ENCODE results near the gene FAXC. TPM values are rescaled to one million over a fixed set of nuclear protein-coding genes. Genes with fewer than 3 reads are reported as not detected.

The FAXC gene
- total and polyA plus RNA-seq, 4 donors: 11.7 to 51.9 (median 36.2) TPM

DNA sequence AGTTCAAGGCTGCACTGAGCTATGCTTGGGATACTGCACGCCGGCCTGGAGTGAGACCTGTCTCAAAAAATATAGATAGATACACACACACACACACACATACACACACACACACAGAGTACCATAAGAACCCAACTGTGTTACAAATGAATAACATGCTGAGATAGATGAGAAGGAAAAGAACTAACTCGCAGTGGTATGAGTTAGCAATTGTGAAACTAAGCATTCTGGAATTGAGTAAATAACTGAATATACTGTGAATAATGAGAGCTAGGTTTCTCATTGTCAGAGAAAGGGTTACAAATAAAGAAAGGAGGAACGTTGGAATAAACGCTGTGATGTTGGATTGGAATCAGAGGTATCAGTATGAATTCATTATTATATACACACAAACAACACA is 14.6 kb upstream of the FAXC start:
- no peaks in the 10 kb centered on the region for H3K9me3 ChIP-seq (ENCODE audit: control insufficient read depth, insufficient read depth, low read length)
- no peak overlapping the region for H3K27ac ChIP-seq (ENCODE audit: low read depth, low read length)
- H3K27me3 ChIP-seq (ENCODE audit: control insufficient read depth, insufficient read depth, low read length): no peaks in the 10 kb centered on the region
- H3K4me1 ChIP-seq (ENCODE audit: control insufficient read depth, insufficient read depth, low read length): no peaks in the 10 kb centered on the region
- DNase-seq (ENCODE audit: low read depth in 4 of 6, low spot score in 6 of 6): no peak
- peaks cover 2% of the 10 kb centered on the region for H3K36me3 ChIP-seq (ENCODE audit: control insufficient read depth, insufficient read depth, low read length)
- no peak overlapping the region for H3K4me3 ChIP-seq (ENCODE audit: low read depth, low read length)
- 100% methylated on average over 1 of the region's 5 CpGs for WGBS (ENCODE audit: insufficient coverage)

DNA sequence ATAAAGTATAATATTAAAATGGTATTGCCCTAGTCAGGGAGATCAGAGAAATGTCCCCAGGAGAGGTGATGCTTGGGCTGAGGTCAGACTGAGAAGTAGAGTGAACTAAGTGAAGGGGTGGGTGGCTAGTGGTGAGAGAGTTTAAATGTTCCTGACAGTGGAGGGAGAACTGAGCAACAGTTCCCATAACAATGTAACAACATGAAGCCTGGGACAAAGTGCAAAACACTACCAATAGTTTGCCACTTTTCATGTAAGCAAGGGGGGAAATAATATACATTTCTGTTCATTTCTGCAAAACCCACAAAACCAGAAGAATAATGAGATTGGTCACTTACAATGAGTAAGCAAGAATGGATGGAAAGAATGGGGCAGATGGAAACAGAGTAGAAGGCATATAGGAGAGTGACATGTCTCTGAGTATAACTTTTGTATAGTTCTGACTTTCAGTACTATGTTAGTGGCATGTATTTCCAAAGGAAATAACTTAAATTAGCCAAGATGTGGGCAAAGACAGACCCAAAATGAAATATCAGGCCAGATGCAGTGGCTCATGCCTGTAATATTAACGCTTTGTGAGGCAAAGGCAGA is 13.3 kb upstream of the FAXC start:
- no peaks in the 10 kb centered on the region for H3K36me3 ChIP-seq (ENCODE audit: control insufficient read depth, insufficient read depth, low read length)
- no peak overlapping the region for H3K27ac ChIP-seq (ENCODE audit: low read depth, low read length)
- no peak for DNase-seq (ENCODE audit: low read depth in 4 of 6, low spot score in 6 of 6)
- H3K27me3 ChIP-seq (ENCODE audit: control insufficient read depth, insufficient read depth, low read length): no peaks in the 10 kb centered on the region
- 94% methylated on average over 1 of the region's 1 CpG for WGBS (ENCODE audit: insufficient coverage)
- H3K4me1 ChIP-seq (ENCODE audit: control insufficient read depth, insufficient read depth, low read length): no peaks in the 10 kb centered on the region
- no peaks in the 10 kb centered on the region for H3K9me3 ChIP-seq (ENCODE audit: control insufficient read depth, insufficient read depth, low read length)
- no peak overlapping the region for H3K4me3 ChIP-seq (ENCODE audit: low read depth, low read length)

DNA sequence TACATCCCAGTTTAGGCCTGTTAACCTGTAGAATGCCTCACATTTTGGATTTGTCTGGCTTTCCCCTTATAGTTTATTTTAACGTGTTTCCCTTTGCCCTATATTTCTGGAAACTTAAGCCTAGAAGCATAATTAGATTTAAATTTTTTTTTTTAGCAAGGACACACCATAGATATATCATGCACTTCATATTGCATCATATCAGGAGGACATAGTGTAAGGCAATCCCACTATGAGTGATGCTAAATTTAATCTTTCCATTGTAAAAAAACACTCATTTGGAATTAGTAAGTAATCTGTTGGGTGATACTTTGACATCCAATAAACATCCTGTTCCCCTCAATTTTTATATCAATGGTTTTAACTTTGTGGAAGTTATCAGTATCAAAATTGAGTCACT is 10.3 kb upstream of the FAXC start:
- DNase-seq (ENCODE audit: low read depth in 4 of 6, low spot score in 6 of 6): no peak
- Histone ChIP-seq H3K27ac (ENCODE audit: low read depth, low read length) (no peak overlapping the region), H3K27me3 (ENCODE audit: control insufficient read depth, insufficient read depth, low read length) (peaks cover 4% of the 10 kb centered on the region), H3K9me3 (ENCODE audit: control insufficient read depth, insufficient read depth, low read length) (no peaks in the 10 kb centered on the region), H3K4me3 (ENCODE audit: low read depth, low read length) (no peak overlapping the region), H3K4me1 (ENCODE audit: control insufficient read depth, insufficient read depth, low read length) (no peaks in the 10 kb centered on the region), H3K36me3 (ENCODE audit: control insufficient read depth, insufficient read depth, low read length) (no peaks in the 10 kb centered on the region)
- no CpG with 5 or more reads among the region's 1 CpG for WGBS (ENCODE audit: insufficient coverage)

DNA sequence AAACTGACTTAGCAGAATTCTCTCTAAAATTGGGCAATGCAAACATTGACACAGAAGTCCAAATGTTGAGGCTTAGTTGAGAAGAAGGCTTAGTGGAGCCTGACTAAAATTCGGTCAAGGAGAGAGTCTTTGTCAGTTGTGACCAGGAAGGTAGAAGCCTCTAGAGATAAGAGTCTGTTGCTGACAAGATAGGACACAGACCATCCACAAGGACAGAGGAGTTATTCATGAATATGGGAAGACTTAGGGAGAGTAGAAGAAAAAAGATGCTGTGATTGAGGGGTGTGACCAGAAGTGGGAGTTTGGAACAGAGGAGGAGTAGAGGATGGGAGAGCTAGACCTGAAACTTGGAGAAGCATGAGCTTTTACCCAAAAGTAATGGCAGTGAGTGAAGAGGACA is 7.2 kb upstream of the FAXC start:
- Histone ChIP-seq H3K27ac (ENCODE audit: low read depth, low read length) (no peak overlapping the region), H3K27me3 (ENCODE audit: control insufficient read depth, insufficient read depth, low read length) (peaks cover 4% of the 10 kb centered on the region), H3K9me3 (ENCODE audit: control insufficient read depth, insufficient read depth, low read length) (no peaks in the 10 kb centered on the region), H3K4me3 (ENCODE audit: low read depth, low read length) (no peak overlapping the region), H3K4me1 (ENCODE audit: control insufficient read depth, insufficient read depth, low read length) (no peaks in the 10 kb centered on the region), H3K36me3 (ENCODE audit: control insufficient read depth, insufficient read depth, low read length) (no peaks in the 10 kb centered on the region)
- DNase-seq (ENCODE audit: low read depth in 4 of 6, low spot score in 6 of 6): no peak
- 86% methylated on average over 1 of the region's 1 CpG for whole genome bisulfite sequencing (ENCODE audit: insufficient coverage)

DNA sequence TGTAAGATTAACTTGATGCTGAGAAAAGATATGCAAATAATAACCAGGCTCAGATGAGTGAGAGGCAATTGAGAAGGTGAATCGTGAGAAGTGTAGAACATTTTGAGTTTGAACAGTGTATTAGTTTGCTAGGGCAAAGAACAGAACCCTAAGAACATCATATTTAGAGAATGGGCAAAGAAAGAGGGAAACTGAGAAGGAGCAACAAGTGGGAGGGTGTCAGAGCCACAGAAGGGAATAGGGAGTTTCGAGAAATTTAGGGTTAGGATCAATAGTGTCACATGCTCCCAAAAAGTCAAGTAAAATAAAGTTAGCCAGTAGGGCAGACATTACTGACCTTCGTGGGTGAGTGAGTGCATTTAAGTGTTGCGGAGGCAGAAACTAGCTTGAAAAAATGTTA is 5.5 kb upstream of the FAXC start:
- DNase-seq (ENCODE audit: low read depth in 4 of 6, low spot score in 6 of 6): no peak
- WGBS (ENCODE audit: insufficient coverage): 83% methylated on average over 4 of the region's 4 CpGs

DNA sequence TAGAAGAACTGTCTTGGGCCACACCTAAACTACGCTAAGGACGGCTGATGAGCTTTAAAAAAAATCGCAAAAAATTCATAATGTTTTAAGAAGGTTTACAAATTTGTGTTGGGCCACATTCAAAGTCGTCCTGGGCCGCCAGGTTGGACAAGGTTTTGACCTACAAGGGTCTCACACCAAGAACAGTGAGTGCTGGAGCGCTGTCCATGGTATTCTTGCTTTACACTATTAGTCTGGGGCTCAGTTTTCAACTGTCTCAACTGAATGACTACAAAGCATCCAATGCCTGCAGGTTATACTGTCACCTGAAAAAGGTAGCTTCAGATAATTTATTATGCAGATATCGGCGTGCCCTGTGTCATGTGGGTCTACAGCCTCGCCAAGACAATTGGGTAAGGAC is 3.7 kb upstream of the FAXC start:
- WGBS (ENCODE audit: insufficient coverage): 74% methylated on average over 6 of the region's 9 CpGs
- H3K27ac ChIP-seq (ENCODE audit: low read depth, low read length): no peak overlapping the region
- no peak for DNase-seq (ENCODE audit: low read depth in 4 of 6, low spot score in 6 of 6)
- H3K4me1 ChIP-seq (ENCODE audit: control insufficient read depth, insufficient read depth, low read length): peaks cover 9% of the 10 kb centered on the region
- H3K36me3 ChIP-seq (ENCODE audit: control insufficient read depth, insufficient read depth, low read length): no peaks in the 10 kb centered on the region
- no peak overlapping the region for H3K4me3 ChIP-seq (ENCODE audit: low read depth, low read length)
- H3K9me3 ChIP-seq (ENCODE audit: control insufficient read depth, insufficient read depth, low read length): no peaks in the 10 kb centered on the region
- H3K27me3 ChIP-seq (ENCODE audit: control insufficient read depth, insufficient read depth, low read length): peaks cover 4% of the 10 kb centered on the region

More for the DNA sequence above, 5.5 kb upstream of the FAXC start:
- Histone ChIP-seq H3K4me1 (ENCODE audit: control insufficient read depth, insufficient read depth, low read length) (peaks cover 5% of the 10 kb centered on the region), H3K36me3 (ENCODE audit: control insufficient read depth, insufficient read depth, low read length) (no peaks in the 10 kb centered on the region), H3K27ac (ENCODE audit: low read depth, low read length) (no peak overlapping the region), H3K9me3 (ENCODE audit: control insufficient read depth, insufficient read depth, low read length) (no peaks in the 10 kb centered on the region), H3K4me3 (ENCODE audit: low read depth, low read length) (no peak overlapping the region), H3K27me3 (ENCODE audit: control insufficient read depth, insufficient read depth, low read length) (peaks cover 4% of the 10 kb centered on the region)

DNA sequence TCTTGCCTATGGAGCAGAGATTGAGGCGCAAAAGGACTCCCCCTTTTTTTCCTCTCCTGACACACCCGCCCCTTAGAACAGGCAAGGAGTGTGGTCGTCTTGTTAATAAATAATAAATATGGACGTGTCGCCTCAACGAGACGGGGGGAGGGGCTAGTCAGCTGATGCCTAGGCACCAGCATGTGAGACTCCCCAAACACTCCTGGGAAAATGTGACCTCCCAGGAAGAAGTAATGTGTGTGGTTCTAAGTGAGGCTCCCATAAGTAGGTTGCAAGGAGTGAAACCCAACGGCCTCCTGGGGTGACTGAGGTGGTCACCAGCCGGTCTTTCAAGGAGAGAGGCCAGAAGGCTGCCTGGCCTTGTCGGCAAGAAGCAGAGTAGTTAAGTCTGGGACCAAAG is 1.1 kb upstream of the FAXC start:
- 33% methylated on average over 2 of the region's 10 CpGs for WGBS (ENCODE audit: insufficient coverage)
- no peaks in the 10 kb centered on the region for H3K9me3 ChIP-seq (ENCODE audit: control insufficient read depth, insufficient read depth, low read length)
- H3K36me3 ChIP-seq (ENCODE audit: control insufficient read depth, insufficient read depth, low read length): no peaks in the 10 kb centered on the region
- no peak overlapping the region for H3K4me3 ChIP-seq (ENCODE audit: low read depth, low read length)
- peaks cover 12% of the 10 kb centered on the region for H3K4me1 ChIP-seq (ENCODE audit: control insufficient read depth, insufficient read depth, low read length)
- H3K27ac ChIP-seq (ENCODE audit: low read depth, low read length): no peak overlapping the region
- peak in 2 of 6 donors; percentile 5 to 27 for DNase-seq (ENCODE audit: low read depth in 4 of 6, low spot score in 6 of 6)
- H3K27me3 ChIP-seq (ENCODE audit: control insufficient read depth, insufficient read depth, low read length): peaks cover 4% of the 10 kb centered on the region

DNA sequence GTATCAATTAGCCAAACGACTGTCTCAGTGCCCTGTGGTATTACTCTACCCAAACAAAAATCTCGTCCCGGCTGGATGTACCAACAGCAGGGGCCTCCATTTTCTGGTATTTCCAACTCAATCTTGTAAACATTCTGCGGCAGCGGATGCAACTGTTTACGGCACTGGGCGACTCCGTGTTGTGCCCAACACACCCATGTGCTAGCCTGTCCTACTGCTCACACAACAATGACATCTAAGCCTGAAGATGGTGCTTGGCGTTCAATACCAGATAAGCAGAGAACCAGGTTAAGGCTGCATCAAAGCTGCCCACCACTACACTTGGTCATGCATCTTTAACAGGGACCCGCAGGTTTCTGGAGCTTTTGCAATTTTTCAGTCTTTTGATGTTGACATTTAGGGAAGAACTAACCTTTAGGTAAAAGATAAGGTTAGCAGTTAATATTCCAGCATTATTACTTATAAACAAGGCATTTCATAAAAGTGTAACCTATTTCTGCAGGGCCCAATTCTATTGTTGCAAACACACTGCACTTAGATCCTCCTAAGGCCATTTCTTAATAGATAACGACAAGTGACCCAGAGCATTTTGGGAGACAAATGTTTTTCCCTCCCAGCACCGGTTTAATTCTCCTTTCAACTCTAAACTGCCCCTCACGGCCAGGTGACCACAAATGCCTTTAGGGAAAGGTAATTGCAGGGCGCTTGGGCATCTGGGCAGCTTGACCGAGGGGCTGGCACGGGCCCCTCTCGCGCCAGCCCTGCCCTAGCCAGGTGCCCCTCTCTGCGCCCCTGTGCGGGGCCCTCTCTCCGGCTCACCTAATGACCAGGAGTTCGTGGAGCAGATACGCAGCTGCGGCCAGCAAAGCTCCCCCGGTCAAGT is 945 bp downstream of the FAXC start:
- Histone ChIP-seq H3K27me3 (ENCODE audit: control insufficient read depth, insufficient read depth, low read length) (no peaks in the 10 kb centered on the region), H3K4me1 (ENCODE audit: control insufficient read depth, insufficient read depth, low read length) (peaks cover 12% of the 10 kb centered on the region), H3K9me3 (ENCODE audit: control insufficient read depth, insufficient read depth, low read length) (no peaks in the 10 kb centered on the region), H3K36me3 (ENCODE audit: control insufficient read depth, insufficient read depth, low read length) (no peaks in the 10 kb centered on the region), H3K4me3 (ENCODE audit: low read depth, low read length) (peak overlapping the region; percentile 67), H3K27ac (ENCODE audit: low read depth, low read length) (peak overlapping the region; percentile 8)
- WGBS (ENCODE audit: insufficient coverage): 12% methylated on average over 21 of the region's 25 CpGs
- DNase-seq (ENCODE audit: low read depth in 4 of 6, low spot score in 6 of 6): peak in 5 of 6 donors; percentile 17 to 88 (median 28)

DNA sequence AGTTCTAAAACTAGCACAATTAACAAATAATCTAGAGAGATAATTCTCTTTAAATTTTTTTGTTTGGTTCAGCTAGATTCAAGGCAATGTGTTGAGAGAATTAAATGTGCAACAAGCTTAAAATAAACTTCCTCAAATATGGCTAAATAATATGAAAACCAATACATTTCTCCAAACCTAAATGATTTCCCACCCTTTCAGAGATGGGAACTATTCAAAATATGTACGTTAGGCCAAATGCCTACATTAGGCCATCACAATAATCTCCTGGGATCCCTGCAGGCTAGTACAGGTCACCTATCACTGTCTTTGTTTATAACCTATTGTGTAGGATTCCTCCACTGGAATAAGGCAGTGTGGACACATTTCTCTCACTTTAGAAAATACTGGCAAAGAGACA is 1.7 kb downstream of the FAXC start:
- peak overlapping the region; percentile 8 for H3K27ac ChIP-seq (ENCODE audit: low read depth, low read length)
- WGBS (ENCODE audit: insufficient coverage): no CpG with 5 or more reads among the region's 1 CpG
- DNase-seq (ENCODE audit: low read depth in 4 of 6, low spot score in 6 of 6): peak in 1 of 6 donors; percentile 4

DNA sequence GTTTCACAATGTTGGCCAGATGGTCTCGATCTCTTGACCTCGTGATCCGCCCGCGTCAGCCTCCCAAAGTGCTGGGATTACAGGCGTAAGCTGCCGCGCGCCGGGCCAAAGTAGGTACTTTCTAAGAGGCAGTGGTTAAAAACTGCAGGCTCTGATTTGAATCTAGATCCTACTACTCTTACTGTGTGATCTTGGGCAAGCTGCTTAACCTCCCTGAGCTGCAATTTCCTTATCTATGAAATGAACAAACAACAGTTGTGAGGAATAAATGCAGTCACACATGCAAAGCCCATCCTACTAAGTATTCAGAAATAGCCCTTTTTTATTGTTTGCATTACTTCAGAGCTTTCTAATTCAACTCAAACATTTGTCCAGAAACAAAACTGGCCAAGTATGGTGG is 2.9 kb downstream of the FAXC start:
- H3K9me3 ChIP-seq (ENCODE audit: control insufficient read depth, insufficient read depth, low read length): no peaks in the 10 kb centered on the region
- no peak for DNase-seq (ENCODE audit: low read depth in 4 of 6, low spot score in 6 of 6)
- 100% methylated on average over 1 of the region's 10 CpGs for WGBS (ENCODE audit: insufficient coverage)
- H3K36me3 ChIP-seq (ENCODE audit: control insufficient read depth, insufficient read depth, low read length): no peaks in the 10 kb centered on the region
- H3K27ac ChIP-seq (ENCODE audit: low read depth, low read length): no peak overlapping the region
- peaks cover 12% of the 10 kb centered on the region for H3K4me1 ChIP-seq (ENCODE audit: control insufficient read depth, insufficient read depth, low read length)
- no peaks in the 10 kb centered on the region for H3K27me3 ChIP-seq (ENCODE audit: control insufficient read depth, insufficient read depth, low read length)
- no peak overlapping the region for H3K4me3 ChIP-seq (ENCODE audit: low read depth, low read length)

More for the DNA sequence above, 1.7 kb downstream of the FAXC start:
- Histone ChIP-seq H3K4me1 (ENCODE audit: control insufficient read depth, insufficient read depth, low read length) (peaks cover 12% of the 10 kb centered on the region), H3K36me3 (ENCODE audit: control insufficient read depth, insufficient read depth, low read length) (no peaks in the 10 kb centered on the region), H3K9me3 (ENCODE audit: control insufficient read depth, insufficient read depth, low read length) (no peaks in the 10 kb centered on the region), H3K27me3 (ENCODE audit: control insufficient read depth, insufficient read depth, low read length) (no peaks in the 10 kb centered on the region), H3K4me3 (ENCODE audit: low read depth, low read length) (peak overlapping the region; percentile 67)
